GM12892 (cell line): ENCODE results near the gene FUT8.

Experiments used
- DNase-seq: peaks from one replicate; pipeline ENCODE4 v3.0.0; 2011; ENCODE audit not compliant: insufficient read length
- FAIRE-seq: peaks from 2 replicates; lab custom pipeline; 2011; peaks lifted over from hg19 to GRCh38; lab: Jason Lieb, UNC
- POLR2A ChIP-seq: IDR thresholded peaks from 2 replicates; pipeline ENCODE4 v1.6.1; 2011; ENCODE audit warnings: low read depth, low read length, control low read depth
- POLR2AphosphoS5 ChIP-seq: IDR thresholded peaks from 2 replicates; pipeline ENCODE4 v1.6.1; 2011; ENCODE audit warnings: low read depth, low read length, control low read depth
- TAF1 ChIP-seq: IDR thresholded peaks from 2 replicates; pipeline ENCODE4 v1.6.1; 2011; ENCODE audit warnings: low read depth, mild to moderate bottlenecking, control low read depth, low read length, borderline replicate concordance

FUT8 gene

GRCh38 chr14:65482757-65483438, 70.4 kb downstream of the FUT8 start:
- no peak for DNase-seq
- TF ChIP-seq POLR2AphosphoS5 (no peak), TAF1 (no peak), POLR2A (no peak)
- peak; percentile 81 for FAIRE-seq

- FAIRE-seq (no peak), DNase-seq (no peak)
- no peak for TF ChIP-seq POLR2A
Measured at GRCh38 chr14:65483647-65484046, 71.1 kb downstream of the FUT8 start.

GRCh38 chr14:65485516-65485915, 73.0 kb downstream of the FUT8 start:
- peak; percentile 38 for FAIRE-seq
- TF ChIP-seq POLR2A (no peak), TAF1 (no peak), POLR2AphosphoS5 (no peak)
- no peak for DNase-seq

DNA sequence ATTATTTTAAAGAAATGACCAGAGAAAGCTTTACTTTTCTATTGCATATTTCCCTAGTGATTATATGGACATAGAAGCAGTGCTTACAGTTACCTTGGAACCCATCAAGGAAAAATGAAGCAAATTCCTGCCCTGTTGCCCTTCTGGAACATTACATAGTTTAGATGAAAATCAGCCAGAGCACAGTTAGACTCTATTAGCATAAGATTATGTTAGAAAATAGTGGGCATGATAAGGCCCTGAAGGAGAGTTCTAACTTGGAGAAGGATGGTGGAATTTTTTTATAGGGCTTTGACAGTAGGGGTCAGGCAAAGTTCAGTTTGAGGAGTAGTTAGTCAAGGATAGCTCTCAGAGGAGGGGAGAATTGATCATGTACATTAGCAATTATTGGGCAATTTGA, 74.3 kb downstream of the FUT8 start:
- no peak for TF ChIP-seq POLR2A
- no peak for FAIRE-seq
- DNase-seq = no peak

- TF ChIP-seq POLR2AphosphoS5 (no peak), TAF1 (no peak), POLR2A (no peak)
- FAIRE-seq = peak; percentile 90
- DNase-seq = no peak
Measured at GRCh38 chr14:65487783-65488494, 75.4 kb downstream of the FUT8 start.

DNA sequence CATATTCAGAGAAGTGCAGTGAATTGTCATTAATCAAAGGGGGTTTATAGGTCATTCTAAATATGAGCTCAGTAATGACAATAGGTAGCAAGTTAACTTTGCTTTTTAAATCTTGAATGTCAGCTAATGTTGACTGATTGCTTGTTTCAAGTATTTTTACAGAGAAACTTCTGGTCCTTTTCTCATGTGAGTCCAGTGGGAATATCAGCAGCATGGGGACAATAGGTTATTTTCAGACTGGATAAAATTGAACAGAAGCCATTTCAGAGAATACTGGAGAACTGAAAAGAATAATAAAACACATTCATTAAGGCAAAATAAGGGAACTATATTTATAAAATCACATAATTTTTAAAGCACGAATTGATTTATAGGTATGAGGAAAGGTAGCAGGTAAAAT, 78.7 kb downstream of the FUT8 start:
- no peak for TF ChIP-seq POLR2A
- TF ChIP-seq POLR2AphosphoS5 = no peak
- TF ChIP-seq TAF1 = no peak
- no peak for FAIRE-seq
- DNase-seq = no peak

- DNase-seq (no peak), FAIRE-seq (peak; percentile 5)
- TF ChIP-seq TAF1 (no peak), POLR2AphosphoS5 (no peak), POLR2A (no peak)
Measured at GRCh38 chr14:65492266-65492665, 79.7 kb downstream of the FUT8 start.

DNA sequence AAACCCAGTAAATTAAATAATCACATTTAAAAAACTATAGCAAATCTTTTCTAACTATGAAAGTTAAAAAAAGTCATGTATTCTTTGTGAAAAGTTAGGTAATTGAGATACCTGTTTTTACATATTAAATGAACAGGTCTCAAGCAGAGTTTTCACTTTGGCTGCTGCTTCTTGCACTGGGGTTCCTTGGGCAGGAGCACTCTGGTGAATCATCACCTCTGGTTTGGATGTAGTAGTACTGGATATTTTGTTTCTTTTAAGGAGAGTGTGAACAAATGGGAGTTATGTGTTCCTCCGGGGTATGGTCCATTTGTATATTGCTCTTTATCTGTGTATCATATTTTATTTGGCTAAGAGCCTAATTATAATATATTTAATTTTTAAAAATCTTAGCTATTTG, 82.7 kb downstream of the FUT8 start:
- TF ChIP-seq POLR2A (no peak), POLR2AphosphoS5 (no peak), TAF1 (no peak)
- no peak for FAIRE-seq
- no peak for DNase-seq

- FAIRE-seq = no peak
- no peak for DNase-seq
- TF ChIP-seq TAF1 = no peak
- no peak for TF ChIP-seq POLR2A
- TF ChIP-seq POLR2AphosphoS5 = no peak
Measured at GRCh38 chr14:65496178-65496993, 83.9 kb downstream of the FUT8 start.

GRCh38 chr14:65499138-65499537, 86.6 kb downstream of the FUT8 start:
- FAIRE-seq = no peak
- no peak for DNase-seq
- TF ChIP-seq POLR2AphosphoS5 = no peak
- TF ChIP-seq POLR2A = no peak
- no peak for TF ChIP-seq TAF1

DNA sequence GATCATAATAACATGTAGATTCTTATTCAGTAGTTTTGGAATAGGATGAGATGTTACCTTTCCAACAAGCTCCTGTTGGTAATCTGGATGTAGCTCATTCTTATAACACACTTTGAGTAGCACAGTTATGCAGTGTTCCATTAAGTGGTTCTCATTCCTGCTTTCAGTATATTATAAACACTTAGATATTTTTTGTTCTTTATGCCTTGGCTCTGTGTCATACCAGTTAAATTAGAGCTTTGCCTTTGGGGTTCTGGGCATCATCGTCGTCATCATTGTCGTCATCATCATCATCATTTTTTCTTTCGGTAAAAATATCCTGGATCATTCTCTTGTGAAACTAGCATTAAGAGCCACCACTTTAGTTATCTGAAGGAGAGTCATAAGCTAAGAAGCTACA, 87.5 kb downstream of the FUT8 start:
- DNase-seq (no peak), FAIRE-seq (peak; percentile 74)
- no peak for TF ChIP-seq POLR2AphosphoS5
- no peak for TF ChIP-seq TAF1
- no peak for TF ChIP-seq POLR2A
